HG02763 (cell line): ENCODE data around the gene CDC42BPB.
"Not testable (repeated sequence)": the region's sequence is repeated elsewhere in the genome, so short reads cannot be mapped to it uniquely, and the experiment has no call there.

Source experiments
- ATAC-seq: cut with Tn5 transposase; IDR thresholded peaks from one replicate; pipeline ENCODE4 v1.9.1; 2021; ENCODE audit warnings: mild to moderate bottlenecking, moderate library complexity; ENCODE audit not compliant: unreplicated experiment

CDC42BPB gene

DNA sequence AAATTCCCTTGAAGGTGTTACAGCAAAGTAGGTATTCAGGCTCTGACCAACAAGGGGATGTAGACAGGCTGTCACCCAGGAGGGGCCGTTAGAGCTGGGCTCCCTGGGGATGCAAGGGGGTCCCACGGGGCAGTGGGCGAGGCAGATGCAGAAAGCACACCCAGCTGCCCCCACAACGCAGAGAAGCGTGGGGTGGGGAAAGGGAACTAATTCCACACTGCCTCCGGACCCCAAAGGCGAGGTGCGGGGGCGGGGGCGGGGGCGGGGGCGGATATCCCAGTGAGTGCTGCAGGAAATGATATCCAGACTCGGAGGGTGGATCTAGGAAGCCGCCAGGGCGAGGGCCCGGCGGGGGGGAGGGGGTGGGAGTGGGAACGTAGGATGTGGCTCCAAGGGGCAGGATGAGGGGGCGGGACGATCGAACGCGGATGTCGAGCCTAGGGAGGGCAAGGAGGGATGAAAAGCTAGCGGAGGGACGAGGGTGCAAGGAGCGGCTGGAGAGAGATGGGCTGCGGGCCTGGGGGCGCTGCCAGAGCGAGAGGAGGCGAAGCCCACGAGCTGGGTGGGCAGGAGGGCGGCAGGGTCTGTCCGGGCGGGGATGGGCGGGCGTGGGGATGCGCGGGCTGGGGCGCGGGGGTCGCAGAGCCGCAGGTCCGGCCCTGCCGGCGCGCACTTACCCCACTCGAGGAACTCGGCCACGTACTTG is 874 bp downstream of the CDC42BPB start:
- ATAC-seq: peak; percentile 10

GRCh38 chr14:103055695-103056094 is 1.7 kb downstream of the CDC42BPB start:
- ATAC-seq: no peak

- no peak for ATAC-seq
Observed at GRCh38 chr14:103052407-103052806, 4.9 kb downstream of the CDC42BPB start.

DNA sequence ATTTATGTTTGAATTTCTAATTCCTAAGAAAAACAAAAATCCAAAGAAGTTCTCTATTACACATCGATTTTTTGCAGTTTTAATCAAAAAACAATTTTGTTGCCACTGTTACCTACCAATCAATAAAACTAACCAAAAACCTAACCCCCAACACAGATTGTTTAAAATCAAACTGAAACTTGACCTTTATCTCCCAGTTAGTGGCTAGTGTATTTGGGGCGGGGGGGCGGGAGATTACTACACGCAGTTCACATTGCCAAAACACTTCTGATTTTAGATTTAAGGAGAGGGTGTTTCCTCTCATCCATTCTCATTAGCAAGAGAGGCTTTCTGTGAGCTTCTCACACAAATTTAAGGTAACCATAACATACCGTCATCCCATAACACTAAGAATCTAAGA is 6.4 kb downstream of the CDC42BPB start:
- no peak for ATAC-seq

DNA sequence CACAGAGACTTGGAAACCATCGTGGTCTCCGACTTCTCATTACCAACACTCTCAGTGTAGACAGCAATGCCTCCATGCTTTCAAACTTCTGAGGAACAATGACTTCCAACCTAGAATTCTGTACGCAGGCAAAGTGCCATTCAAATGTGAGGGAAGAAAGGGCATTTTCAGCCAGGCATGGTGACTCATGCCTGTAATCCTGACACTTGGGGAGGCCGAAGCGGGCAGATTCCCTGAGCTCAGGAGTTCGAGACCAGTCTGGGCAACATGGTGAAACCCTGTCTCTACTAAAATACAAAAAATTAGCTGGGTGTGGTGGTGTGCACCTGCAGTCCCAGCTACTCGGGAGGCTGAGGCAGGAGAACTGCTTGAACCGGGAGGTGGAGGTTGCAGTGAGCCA is 9.9 kb downstream of the CDC42BPB start:
- not testable (repeated sequence) for ATAC-seq

DNA sequence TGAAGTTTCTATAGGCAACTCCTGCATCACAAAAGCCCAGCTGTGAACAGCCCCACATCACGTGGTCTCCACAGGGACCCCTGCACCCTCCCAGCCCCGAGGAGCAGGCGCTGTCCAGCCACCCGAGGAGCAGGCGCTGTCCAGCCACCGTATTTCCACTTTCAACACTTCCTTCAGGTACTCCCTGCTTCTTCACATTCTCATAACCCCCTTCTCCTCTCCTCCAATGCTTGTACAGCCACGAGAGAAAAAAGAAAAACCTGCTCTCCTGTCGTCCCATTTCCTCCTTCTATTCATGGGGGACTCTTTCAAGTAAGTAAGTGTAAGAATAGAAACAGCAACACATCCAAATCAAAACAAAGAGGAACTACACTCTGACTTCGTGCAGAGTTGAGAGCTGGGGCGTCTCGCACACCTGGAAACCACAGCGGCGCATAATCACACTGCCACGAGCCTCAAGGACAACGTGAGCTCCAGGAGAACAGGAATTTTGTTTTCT is 11.9 kb downstream of the CDC42BPB start:
- ATAC-seq: no peak

GRCh38 chr14:103043257-103044015 is 13.9 kb downstream of the CDC42BPB start:
- no peak for ATAC-seq

DNA sequence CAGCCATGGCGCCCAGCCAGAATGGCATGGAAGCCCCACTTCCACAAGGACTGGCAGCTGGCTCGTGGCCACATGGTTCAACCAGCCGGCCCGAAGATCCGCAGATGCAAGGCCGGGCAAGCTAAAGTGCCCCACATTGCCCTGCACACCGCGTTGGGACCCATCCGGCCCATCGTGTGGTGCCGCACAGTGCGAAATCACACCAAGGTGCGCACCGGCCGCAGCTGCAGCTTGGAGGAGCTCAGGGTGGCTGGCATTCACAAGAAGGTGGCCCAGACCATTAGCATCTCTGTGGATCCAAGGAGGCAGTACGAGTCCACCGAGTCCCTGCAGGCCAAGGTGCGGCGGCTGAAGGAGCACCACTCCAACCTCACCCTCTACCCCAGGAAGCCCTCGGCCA is 15.9 kb downstream of the CDC42BPB start:
- ATAC-seq: no peak

DNA sequence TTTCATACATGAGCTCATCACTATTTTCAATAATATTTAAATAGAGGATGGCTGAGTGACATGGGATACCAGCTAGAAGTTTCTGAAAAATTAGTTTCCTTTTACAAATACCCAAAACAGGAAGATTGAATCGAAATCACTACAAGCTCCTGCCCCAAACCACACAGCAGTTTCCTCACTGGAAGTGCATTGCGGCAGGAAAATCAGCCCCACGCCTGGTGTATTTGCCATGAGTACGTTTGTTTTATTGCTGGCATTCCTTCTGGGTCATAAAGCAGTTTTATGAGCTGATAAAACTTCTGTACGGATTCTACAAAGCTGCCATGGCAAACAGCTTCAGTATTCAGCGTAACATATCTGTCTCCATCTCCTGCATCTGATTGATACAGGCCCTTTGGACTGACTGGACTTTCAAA is 23.7 kb downstream of the CDC42BPB start:
- no peak for ATAC-seq

GRCh38 chr14:103031956-103032355 is 25.4 kb downstream of the CDC42BPB start:
- no peak for ATAC-seq

DNA sequence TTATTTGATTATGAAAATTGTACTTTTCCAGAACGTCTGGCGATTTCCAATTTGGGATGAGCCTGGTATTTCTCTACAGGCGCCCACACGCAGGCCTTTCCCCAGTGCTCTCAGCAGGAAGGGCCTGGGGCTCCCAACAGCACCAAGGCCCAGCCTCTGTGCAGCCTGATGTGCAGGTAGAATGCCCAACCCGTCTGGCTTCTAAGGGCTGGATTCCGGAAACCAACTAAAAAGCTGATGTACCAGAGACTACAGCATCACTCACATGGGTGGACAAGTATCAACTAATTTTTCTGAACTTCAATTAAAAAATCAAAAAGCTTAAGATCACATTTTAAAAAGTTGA is 25.8 kb downstream of the CDC42BPB start:
- no peak for ATAC-seq

- no peak for ATAC-seq
Observed at GRCh38 chr14:103030741-103031565, 26.4 kb downstream of the CDC42BPB start.

- ATAC-seq: no peak
Observed at GRCh38 chr14:103029936-103030335, 27.4 kb downstream of the CDC42BPB start.

- ATAC-seq: no peak
Observed at GRCh38 chr14:103028772-103029171, 28.6 kb downstream of the CDC42BPB start.

DNA sequence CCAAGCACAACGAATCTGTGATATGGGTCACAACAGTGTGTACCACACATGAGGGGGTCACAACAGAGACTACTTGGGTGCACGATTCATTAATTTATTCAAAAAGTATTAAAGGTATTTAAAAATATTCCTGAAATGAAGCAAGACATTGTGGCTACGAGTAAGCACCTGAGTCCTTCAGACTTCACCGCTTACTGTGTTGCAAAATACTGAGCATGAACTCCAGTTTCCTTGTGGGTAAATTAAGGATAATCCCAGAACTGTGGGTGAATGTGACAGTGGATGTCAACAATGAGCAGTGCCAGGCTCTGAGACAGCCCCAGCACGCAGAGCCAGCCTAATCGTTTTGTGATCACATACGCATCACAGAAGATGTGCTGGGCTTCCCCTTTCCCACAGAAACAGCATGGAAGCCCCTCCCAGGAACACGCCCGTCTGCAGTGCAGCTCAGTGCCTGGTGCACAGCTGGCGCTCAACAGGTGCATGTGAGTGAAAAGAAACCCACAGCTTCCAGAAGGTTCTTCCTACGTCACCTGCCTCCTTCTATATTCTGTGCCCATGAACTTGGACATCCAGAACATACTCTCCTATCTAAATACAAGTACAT is 29.1 kb downstream of the CDC42BPB start:
- ATAC-seq: no peak

GRCh38 chr14:103027451-103027850 is 29.9 kb downstream of the CDC42BPB start:
- no peak for ATAC-seq

DNA sequence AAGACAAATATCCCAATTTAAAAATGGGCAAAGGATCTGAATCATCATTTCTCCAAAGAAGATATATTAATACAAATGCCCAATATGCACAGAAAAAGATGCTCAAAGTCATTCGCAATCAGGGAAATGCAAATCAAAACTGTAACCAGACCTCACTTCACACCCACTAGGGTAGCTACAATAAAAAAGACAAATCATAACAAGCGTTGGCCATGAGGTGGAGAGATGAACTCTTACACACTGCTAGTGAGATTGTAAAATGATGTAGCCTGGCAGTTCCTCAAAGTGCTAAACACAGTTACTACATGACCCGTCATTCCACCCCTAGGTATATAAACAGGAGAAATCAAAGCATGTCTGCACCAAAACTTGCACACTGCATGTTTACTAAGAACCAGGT is 30.4 kb downstream of the CDC42BPB start:
- no peak for ATAC-seq

DNA sequence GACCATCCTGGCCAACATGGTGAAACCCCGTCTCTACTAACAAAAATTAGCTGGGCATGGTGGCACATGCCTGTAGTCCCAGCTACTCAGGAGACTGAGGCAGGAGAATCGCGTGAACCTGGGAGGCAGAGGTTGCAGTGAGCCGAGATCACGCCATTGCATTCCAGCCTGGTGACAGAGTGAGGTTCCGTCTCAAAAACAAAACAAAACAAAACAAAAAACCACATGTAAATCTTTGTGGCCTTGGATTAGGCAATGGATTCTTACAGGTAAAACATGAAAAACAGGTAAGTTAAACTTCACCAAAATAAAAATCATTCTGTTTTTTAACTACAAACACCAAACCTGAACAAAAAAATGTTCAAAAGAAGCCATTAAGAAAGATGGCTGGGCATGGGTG is 31.2 kb downstream of the CDC42BPB start:
- not testable (repeated sequence) for ATAC-seq

DNA sequence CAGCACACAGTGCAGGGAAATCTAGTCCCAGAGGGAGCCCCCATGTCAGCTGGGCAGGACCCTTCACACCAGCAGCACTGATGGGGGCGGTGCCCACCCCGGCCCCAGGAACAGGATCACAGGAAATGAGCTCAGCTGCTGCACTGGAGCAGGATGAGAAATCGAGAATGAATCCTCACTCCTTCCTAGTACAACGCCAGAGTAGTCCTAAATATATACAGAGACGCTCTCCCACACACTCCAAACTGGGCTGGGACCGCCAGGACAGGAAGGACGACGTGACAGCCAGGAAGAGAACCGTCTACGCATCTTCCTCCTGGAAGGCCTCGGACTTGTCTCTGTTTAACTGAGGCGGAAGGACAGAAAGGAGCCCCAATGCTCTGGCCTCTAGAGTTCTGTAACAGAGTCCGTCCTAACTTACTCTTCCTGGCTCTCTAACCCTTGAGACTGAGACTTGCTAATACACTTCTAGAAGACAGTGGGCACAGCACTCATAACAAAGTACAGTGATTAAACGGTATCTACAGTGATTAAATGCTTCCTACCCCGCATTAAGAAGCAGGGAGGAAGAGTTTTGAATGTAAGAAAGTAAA is 33.4 kb downstream of the CDC42BPB start:
- no peak for ATAC-seq

- ATAC-seq: no peak
Observed at GRCh38 chr14:103022685-103023044, 34.7 kb downstream of the CDC42BPB start.
